SK-N-SH (cell line): ENCODE results near the gene GCNT2.

ENCODE experiments used
- CTCF ChIP-seq: fragments of 200-600 bp; sonication (generic); IDR thresholded peaks from 2 replicates; pipeline ENCODE4 v1.6.1; 2017; ENCODE audit warnings: antibody characterized with exemption, mild to moderate bottlenecking, moderate library complexity
- ELF1 ChIP-seq: IDR thresholded peaks from 2 replicates; pipeline ENCODE4 v1.4.0; 2012
- EP300 ChIP-seq, 2 experiments: IDR thresholded peaks; 2 replicates each; pipeline versions ENCODE4 v1.4.0 to v1.6.1; 2012; ENCODE audit warnings: borderline replicate concordance in 1 of 2, low read depth in 1 of 2, low read length in 1 of 2
- EZH2phosphoT487 ChIP-seq: fragments of 200-600 bp; sonication (generic); IDR thresholded peaks from 2 replicates; pipeline ENCODE4 v1.6.1; 2017; ENCODE audit warnings: low read depth, mixed run types, mild to moderate bottlenecking, antibody characterized with exemption, moderate library complexity, borderline replicate concordance
- FOXJ3 ChIP-seq: sonication (generic); formaldehyde crosslinking; IDR thresholded peaks from 2 replicates; pipeline ENCODE4 v1.5.1; 2020; ENCODE audit warnings: mild to moderate bottlenecking, missing genetic modification reagents
- MAX ChIP-seq: IDR thresholded peaks from 2 replicates; pipeline ENCODE4 v1.4.0; 2012; ENCODE audit warnings: low read depth
- NRF1 ChIP-seq: IDR thresholded peaks from 2 replicates; pipeline ENCODE4 v1.6.1; 2012; ENCODE audit warnings: low read depth, mild to moderate bottlenecking, low read length
- POLR2AphosphoS5 ChIP-seq: IDR thresholded peaks from 2 replicates; pipeline ENCODE4 v1.6.1; 2012; ENCODE audit warnings: low read depth, low read length
- RCOR1 ChIP-seq: fragments of 150-350 bp; IDR thresholded peaks from 2 replicates; pipeline ENCODE4 v1.6.1; 2017; ENCODE audit warnings: antibody characterized with exemption, low read length
- REST ChIP-seq: IDR thresholded peaks from 2 replicates; pipeline ENCODE4 v1.6.1; 2012; ENCODE audit warnings: mild to moderate bottlenecking, low read depth, low read length, moderate library complexity
- USF1 ChIP-seq: IDR thresholded peaks from 2 replicates; pipeline ENCODE4 v1.4.0; 2012; ENCODE audit warnings: low read depth, borderline replicate concordance
- USF2 ChIP-seq: fragments of 150-350 bp; IDR thresholded peaks from 2 replicates; pipeline ENCODE4 v1.6.1; 2017; ENCODE audit warnings: antibody characterized with exemption, low read length, low read depth, borderline replicate concordance
- ZBTB33 ChIP-seq: IDR thresholded peaks from 2 replicates; pipeline ENCODE4 v1.4.0; 2012; ENCODE audit warnings: low read depth, borderline replicate concordance

- TF ChIP-seq CTCF (no peak), POLR2AphosphoS5 (no peak), EZH2phosphoT487 (no peak), ZBTB33 (no peak), EP300 (IDR thresholded peaks at IDR 0.05; ENCODE audit: borderline replicate concordance in 1 of 2, low read depth in 1 of 2, low read length in 1 of 2) (no peak), REST (no peak), NRF1 (no peak), RCOR1 (no peak), USF2 (no peak), MAX (no peak), USF1 (no peak), ELF1 (no peak), FOXJ3 (CRISPR knock-in tag) (no peak)
Measured at GRCh38 chr6:10479939-10480700, 41.0 kb upstream of the GCNT2 start.
